Endothelial cell of umbilical vein (primary cell): Measurements from ENCODE around the gene KANK3. TPM values are rescaled to one million over a fixed set of nuclear protein-coding genes. Genes with fewer than 3 reads are reported as not detected.

Source experiments
- BruUV-seq: library from RNA; stranded (reverse); fragments of 400-500 nt; replicated peaks from 2 replicates; lab custom pipeline; 2021; lab: Mats Ljungman, UMichigan
- CTCF ChIA-PET: fragments of 300-600, 350-600 bp; sonication (Branson Sonifier 250); formaldehyde crosslinking; loops from one replicate; lab custom pipeline; 2021; ENCODE audit warnings: antibody characterized with exemption, inconsistent platforms; lab: Charles Lee
- POLR2A ChIA-PET: fragments of 300-600, 350-600 bp; sonication (Branson Sonifier 250); formaldehyde crosslinking; loops from one replicate; lab custom pipeline; 2021; ENCODE audit warnings: antibody characterized with exemption, inconsistent platforms; lab: Charles Lee
- DNase-seq: peaks from one replicate; pipeline ENCODE4 v3.0.0-alpha.2; 2011; ENCODE audit warnings: low read depth, low spot score
- FAIRE-seq: peaks from 2 replicates; lab custom pipeline; 2011; peaks lifted over from hg19 to GRCh38; lab: Jason Lieb, UNC
- H2AFZ ChIP-seq: 2 replicates; pipeline ENCODE4 v1.6.0; 2012; ENCODE audit warnings: low read depth, low read length, control low read depth, inconsistent platforms
- H3K27ac ChIP-seq: 2 replicates; pipeline ENCODE4 v1.5.1; 2011; ENCODE audit warnings: low read depth, mild to moderate bottlenecking, control low read depth, low read length, moderate library complexity; ENCODE audit not compliant: insufficient read depth
- H3K27me3 ChIP-seq, 2 experiments: 2 replicates each; pipeline versions ENCODE4 v1.6.0 to v1.6.1; 2011; ENCODE audit warnings: low read length in 2 of 2, mixed read lengths in 1 of 2; ENCODE audit not compliant: control insufficient read depth in 2 of 2, insufficient read depth in 2 of 2
- H3K36me3 ChIP-seq, 2 experiments: 2 replicates in 1 of 2; 3 replicates in 1 of 2; pipeline ENCODE4 v1.5.1; 2011; ENCODE audit warnings: low read length in 2 of 2, mild to moderate bottlenecking in 1 of 2, moderate library complexity in 1 of 2; ENCODE audit not compliant: control insufficient read depth in 2 of 2, insufficient read depth in 2 of 2; ENCODE audit errors: extremely low read depth in 1 of 2
- H3K4me1 ChIP-seq: 3 replicates; pipeline ENCODE4 v1.5.1; 2011; ENCODE audit warnings: mild to moderate bottlenecking, low read length; ENCODE audit not compliant: control insufficient read depth, insufficient read depth; ENCODE audit errors: extremely low read depth
- H3K4me2 ChIP-seq: 2 replicates; pipeline ENCODE4 v1.6.1; 2011; ENCODE audit warnings: low read length, control low read depth, mixed read lengths; ENCODE audit not compliant: insufficient read depth
- H3K4me3 ChIP-seq, 3 experiments: fragments of 200-600 bp in 1 of 3; sonication (generic), shearing (Covaris generic) in 1 of 3; replicated peaks in 1 of 3; 2 replicates each; pipeline ENCODE4 v1.5.1; 2011 to 2016; ENCODE audit warnings: control low read depth in 3 of 3, low read length in 3 of 3, mild to moderate bottlenecking in 2 of 3, inconsistent platforms in 1 of 3, low read depth in 1 of 3, moderate library complexity in 1 of 3; ENCODE audit not compliant: insufficient read depth in 1 of 3
- H3K79me2 ChIP-seq: 2 replicates; pipeline ENCODE4 v1.6.0; 2012; ENCODE audit warnings: low read length, inconsistent platforms; ENCODE audit not compliant: control insufficient read depth, insufficient read depth
- H3K9ac ChIP-seq: replicated peaks from 2 replicates; pipeline ENCODE3; 2011; ENCODE audit warnings: low read length, control low read depth; ENCODE audit not compliant: insufficient read depth; ENCODE audit errors: extremely low read depth
- H3K9me1 ChIP-seq: replicated peaks from 3 replicates; pipeline ENCODE4 v1.6.0; 2011; ENCODE audit warnings: mild to moderate bottlenecking, low read length; ENCODE audit not compliant: control insufficient read depth, insufficient read depth; ENCODE audit errors: extremely low read depth
- H3K9me3 ChIP-seq: replicated peaks from 2 replicates; pipeline ENCODE4 v1.5.1; 2012; ENCODE audit warnings: low read length, inconsistent platforms; ENCODE audit not compliant: control insufficient read depth, insufficient read depth
- H4K20me1 ChIP-seq: replicated peaks from 2 replicates; pipeline ENCODE3; 2011; ENCODE audit warnings: mild to moderate bottlenecking, low read length; ENCODE audit not compliant: control insufficient read depth, insufficient read depth; ENCODE audit errors: extremely low read depth
- EZH2 ChIP-seq: IDR thresholded peaks from 2 replicates; pipeline ENCODE4 v1.6.1; 2012; ENCODE audit warnings: borderline replicate concordance, low read depth, mild to moderate bottlenecking, moderate library complexity, low read length, inconsistent platforms; ENCODE audit not compliant: severe bottlenecking
- FOS ChIP-seq: IDR thresholded peaks from 2 replicates; pipeline ENCODE4 v1.6.1; 2011; ENCODE audit warnings: mild to moderate bottlenecking, low read length, moderate library complexity, borderline replicate concordance; ENCODE audit not compliant: insufficient read depth
- GATA2 ChIP-seq: IDR thresholded peaks from 2 replicates; pipeline ENCODE4 v1.7.0; 2011; ENCODE audit warnings: low read depth, mild to moderate bottlenecking, moderate library complexity, mixed read lengths, low read length; ENCODE audit not compliant: insufficient read length, insufficient read depth
- JUN ChIP-seq: IDR thresholded peaks from 2 replicates; pipeline ENCODE4 v1.6.1; 2011; ENCODE audit warnings: borderline replicate concordance, low read depth; ENCODE audit not compliant: insufficient read length, insufficient read depth
- MYC ChIP-seq: IDR thresholded peaks from one replicate; pipeline ENCODE4 v1.6.1; 2011; ENCODE audit warnings: mild to moderate bottlenecking, low read depth, low read length
- POLR2A ChIP-seq: IDR thresholded peaks from 2 replicates; pipeline ENCODE4 v1.6.1; 2012; ENCODE audit warnings: low read depth, mild to moderate bottlenecking, control low read depth, low read length
- POLR2AphosphoS5 ChIP-seq: IDR thresholded peaks from 2 replicates; pipeline ENCODE4 v1.6.1; 2012; ENCODE audit warnings: low read depth, mild to moderate bottlenecking, control low read depth, low read length, moderate library complexity; ENCODE audit not compliant: insufficient read depth
- dilution Hi-C: fragments of 300-500 bp; cut with MboI; formaldehyde crosslinking; loops from one replicate; pipeline ENCODE4 v1.15.0; 2019; ENCODE audit warnings: low sequenced_read_pairs; ENCODE audit not compliant: extremely low pct_ligation_motif_present
- intact Hi-C: fragments of 100-400 bp; cut with micrococcal nuclease; formaldehyde crosslinking; loops from one replicate; pipeline ENCODE4 v1.10.0; 2022
- polyA plus RNA-seq, 4 experiments: library from polyadenylated mRNA; depleted of rRNA in 3 of 4; stranded (reverse) in 3 of 4; unstranded in 1 of 4; fragments of >200 nt; gene quantifications; 2 replicates each; pipeline versions ENCODE4 v1.2.1 to v1.2.3, GENCODE V29; 2011 to 2012; ENCODE audit warnings: missing spikeins in 1 of 4
- total RNA-seq: library from RNA; stranded (reverse); gene quantifications from 2 replicates; pipeline ENCODE4 v1.2.3, GENCODE V29; 2021
- TF ChIP-seq, protein P1 (sequence below), 2 donors: IDR thresholded peaks; 1 replicate in 1 of 2; 2 replicates in 1 of 2; pipeline ENCODE4 v1.5.1; 2011; ENCODE audit warnings: low read length in 2 of 2, mild to moderate bottlenecking in 2 of 2, moderate library complexity in 2 of 2, control low read depth in 1 of 2, inconsistent platforms in 1 of 2, low read depth in 1 of 2; ENCODE audit not compliant: insufficient read depth in 1 of 2; ENCODE audit errors: extremely low read depth in 1 of 2
- TF ChIP-seq, protein P2 (sequence below): IDR thresholded peaks from 2 replicates; pipeline ENCODE4 v1.6.1; 2011; ENCODE audit not compliant: insufficient read depth, insufficient read length

Gene KANK3
- total and polyA plus RNA-seq, 2 donors (not counting 3 experiments of a cell fraction or from before 2014, with no cell fraction given), result 22.1 to 30.0 TPM

DNA sequence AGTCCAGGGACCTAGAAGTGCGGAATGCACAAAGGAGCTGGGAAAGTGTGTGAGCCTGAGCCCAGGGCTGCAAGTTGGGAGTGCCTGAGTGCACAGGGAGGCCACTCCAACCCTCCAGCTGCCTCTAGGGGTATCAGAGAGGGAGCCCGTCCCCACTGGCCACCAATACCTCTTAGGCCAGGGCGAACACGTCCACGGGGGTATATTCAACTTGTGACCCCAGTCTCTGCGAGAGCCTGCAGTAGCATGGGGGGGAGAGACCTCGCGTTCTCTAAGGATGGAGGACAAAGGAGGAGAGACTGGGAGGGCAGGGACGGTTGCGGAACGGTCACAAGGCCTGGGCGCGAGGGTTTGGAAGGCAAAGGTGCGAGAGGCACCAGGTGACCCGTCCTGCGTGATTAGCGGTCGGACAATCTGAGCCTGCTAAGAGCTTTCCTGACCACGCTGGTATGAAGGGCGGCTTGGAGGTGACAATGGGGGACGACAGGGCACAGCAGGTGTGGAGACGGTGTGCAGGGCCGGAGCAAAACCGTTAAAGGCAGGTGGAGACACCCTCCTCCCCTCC, 35.6 kb downstream of the KANK3 start:
- DNase-seq (no peak), FAIRE-seq (no peak)
- Histone ChIP-seq H3K9ac (peak overlapping the region; percentile 41), H3K4me1 (peaks cover 19% of the 10 kb centered on the region), H4K20me1 (no peaks in the 10 kb centered on the region), H2AFZ (peak overlapping the region; percentile 64), H3K4me3 (peak overlapping the region; percentile 3 to 48 (median 43)), H3K9me3 (no peaks in the 10 kb centered on the region), H3K9me1 (no peaks in the 10 kb centered on the region), H3K36me3 (no peaks in the 10 kb centered on the region), H3K4me2 (peak overlapping the region; percentile 49), H3K27me3 (no peaks in the 10 kb centered on the region), H3K27ac (peak overlapping the region; percentile 69), H3K79me2 (peaks cover 11% of the 10 kb centered on the region)
- intact Hi-C loops, result no loop called here
- TF ChIP-seq, protein P1, sequence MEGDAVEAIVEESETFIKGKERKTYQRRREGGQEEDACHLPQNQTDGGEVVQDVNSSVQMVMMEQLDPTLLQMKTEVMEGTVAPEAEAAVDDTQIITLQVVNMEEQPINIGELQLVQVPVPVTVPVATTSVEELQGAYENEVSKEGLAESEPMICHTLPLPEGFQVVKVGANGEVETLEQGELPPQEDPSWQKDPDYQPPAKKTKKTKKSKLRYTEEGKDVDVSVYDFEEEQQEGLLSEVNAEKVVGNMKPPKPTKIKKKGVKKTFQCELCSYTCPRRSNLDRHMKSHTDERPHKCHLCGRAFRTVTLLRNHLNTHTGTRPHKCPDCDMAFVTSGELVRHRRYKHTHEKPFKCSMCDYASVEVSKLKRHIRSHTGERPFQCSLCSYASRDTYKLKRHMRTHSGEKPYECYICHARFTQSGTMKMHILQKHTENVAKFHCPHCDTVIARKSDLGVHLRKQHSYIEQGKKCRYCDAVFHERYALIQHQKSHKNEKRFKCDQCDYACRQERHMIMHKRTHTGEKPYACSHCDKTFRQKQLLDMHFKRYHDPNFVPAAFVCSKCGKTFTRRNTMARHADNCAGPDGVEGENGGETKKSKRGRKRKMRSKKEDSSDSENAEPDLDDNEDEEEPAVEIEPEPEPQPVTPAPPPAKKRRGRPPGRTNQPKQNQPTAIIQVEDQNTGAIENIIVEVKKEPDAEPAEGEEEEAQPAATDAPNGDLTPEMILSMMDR (IDR thresholded peaks at IDR 0.05; ENCODE audit: extremely low read depth in 1 of 2, insufficient read depth in 1 of 2, low read depth in 1 of 2, low read length in 2 of 2), result no peak
- TF ChIP-seq POLR2AphosphoS5, result no peak
- no peak for TF ChIP-seq POLR2A
- TF ChIP-seq MYC, result no peak
- TF ChIP-seq JUN, result no peak
- TF ChIP-seq GATA2, result no peak
- TF ChIP-seq, protein P2, sequence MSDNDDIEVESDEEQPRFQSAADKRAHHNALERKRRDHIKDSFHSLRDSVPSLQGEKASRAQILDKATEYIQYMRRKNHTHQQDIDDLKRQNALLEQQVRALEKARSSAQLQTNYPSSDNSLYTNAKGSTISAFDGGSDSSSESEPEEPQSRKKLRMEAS, result no peak
- TF ChIP-seq FOS, result no peak
- no peak for TF ChIP-seq EZH2
- dilution Hi-C loops, result no loop called here
- TSS peak; percentile 46 for BruUV-seq
- POLR2A ChIA-PET, result interaction anchor here (0.7 kb wide), 1 partner anchor 207 kb away, joined by 4 read pairs; the partner anchor contains the start of gene ZNF414
- CTCF ChIA-PET, result interaction anchor here (0.5 kb wide), 1 partner anchor 11 kb away, joined by 4 read pairs; no protein-coding TSS in a partner anchor
